Sigmoid colon (tissue), 7 donors: ENCODE measurements around the gene CEP43. TPM values are rescaled to one million over a fixed set of nuclear protein-coding genes. Genes with fewer than 3 reads are reported as not detected.

Source experiments
- DNase-seq: peaks from one replicate; pipeline ENCODE4 v3.0.0-alpha.2; 2019
- H3K27ac ChIP-seq, 4 donors: fragments of 200-600 bp; sonication (generic); one replicate each; pipeline ENCODE4 v1.5.1; 2016 to 2019; ENCODE audit warnings: mild to moderate bottlenecking in 1 of 4
- H3K27me3 ChIP-seq, 3 donors: fragments of 200-600 bp; sonication (generic); one replicate each; pipeline ENCODE4 v1.5.1; 2019; ENCODE audit warnings: mild to moderate bottlenecking in 1 of 3
- H3K36me3 ChIP-seq, 4 donors: fragments of 200-600 bp; sonication (generic); one replicate each; pipeline ENCODE4 v1.5.1; 2016 to 2019
- H3K4me1 ChIP-seq, 4 donors: fragments of 200-600 bp; sonication (generic); one replicate each; pipeline ENCODE4 v1.5.1; 2017 to 2019
- H3K4me3 ChIP-seq, 4 donors: fragments of 200-600 bp; sonication (generic); one replicate each; pipeline ENCODE4 v1.5.1; 2017 to 2019; ENCODE audit warnings: mild to moderate bottlenecking in 2 of 4, moderate library complexity in 1 of 4
- H3K9me3 ChIP-seq, 4 donors: fragments of 200-600 bp in 3 of 4; sonication (generic) in 3 of 4; one replicate each; pipeline versions ENCODE4 v1.5.1 to v1.6.1; 2013 to 2019
- CTCF ChIP-seq, 4 experiments: fragments of 450-650 bp in 3 of 4; fragments of 200-600 bp in 1 of 4; IDR thresholded peaks; one replicate each; pipeline ENCODE4 v1.5.1; 2016 to 2019; ENCODE audit warnings: antibody characterized with exemption in 4 of 4, mild to moderate bottlenecking in 3 of 4, moderate library complexity in 2 of 4
- EP300 ChIP-seq, 4 donors: sonication (generic); formaldehyde crosslinking; IDR thresholded peaks; one replicate each; pipeline ENCODE4 v1.6.1; 2017; ENCODE audit warnings: antibody characterized with exemption in 4 of 4
- POLR2A ChIP-seq, 2 donors: fragments of 450-650 bp; IDR thresholded peaks; one replicate each; pipeline ENCODE4 v1.6.1; 2016; ENCODE audit warnings: antibody characterized with exemption in 2 of 2, mild to moderate bottlenecking in 2 of 2, moderate library complexity in 2 of 2
- POLR2AphosphoS5 ChIP-seq, 4 donors: sonication (generic); formaldehyde crosslinking; IDR thresholded peaks; one replicate each; pipeline ENCODE4 v1.6.1; 2017; ENCODE audit warnings: antibody characterized with exemption in 4 of 4
- whole genome bisulfite sequencing, 2 donors: extraction: QIAGEN DNeasy Blood & Tissue Kit; methylation state at CpG; one replicate each; pipeline ENCODE4 v1.1.7; 2013; 5-methylcytosine and 5-hydroxymethylcytosine counted together
- intact Hi-C: fragments of 100-400 bp; cut with DNase I; formaldehyde crosslinking; loops from one replicate; pipeline ENCODE4 v1.15.1; 2023
- polyA plus RNA-seq, 3 donors: library from polyadenylated mRNA; stranded (reverse); fragments of 200-250 nt; gene quantifications; one replicate each; pipeline ENCODE4 v1.2.3, GENCODE V29; 2013
- total RNA-seq, 4 donors: library from RNA; depleted of rRNA; stranded (reverse); fragments of >200 nt; gene quantifications; one replicate each; pipeline ENCODE4 v1.1.0, GENCODE V29; 2016
- donor health status: healthy with polysubstance abuse.
- donor health status: Bipolar disorder and iron deficiency.
- donor health status: healthy.

CEP43 gene
- total and polyA plus RNA-seq, 7 donors: 6.6 to 19.7 (median 14.3) TPM

- H3K9me3 ChIP-seq: no peaks in the 10 kb centered on the region
- H3K36me3 ChIP-seq: no peaks in the 10 kb centered on the region
- no peak overlapping the region for H3K27ac ChIP-seq
- intact Hi-C loops: loop anchor here (5.0 to 10.0 kb wide), 4 partner anchors 120 to 373 kb away; partner anchors contain the start of gene RPS6KA2
- DNase-seq: no peak
- H3K4me3 ChIP-seq: peak overlapping the region in 1 of 4 donors; percentile 97
- WGBS, 2 donors: 87 to 88% methylated on average over 3 of the region's 3 CpGs
- TF ChIP-seq EP300 (IDR thresholded peaks at IDR 0.05) (no peak), POLR2A (IDR thresholded peaks at IDR 0.05) (no peak), CTCF (IDR thresholded peaks at IDR 0.05) (no peak), POLR2AphosphoS5 (IDR thresholded peaks at IDR 0.05) (no peak)
- H3K4me1 ChIP-seq: peaks cover 0 to 33% (median 16%) of the 10 kb centered on the region in 4 donors
- H3K27me3 ChIP-seq: no peaks in the 10 kb centered on the region
These were observed 1.8 kb upstream of the CEP43 start for GRCh38 chr6:166997348-166997747.

DNA sequence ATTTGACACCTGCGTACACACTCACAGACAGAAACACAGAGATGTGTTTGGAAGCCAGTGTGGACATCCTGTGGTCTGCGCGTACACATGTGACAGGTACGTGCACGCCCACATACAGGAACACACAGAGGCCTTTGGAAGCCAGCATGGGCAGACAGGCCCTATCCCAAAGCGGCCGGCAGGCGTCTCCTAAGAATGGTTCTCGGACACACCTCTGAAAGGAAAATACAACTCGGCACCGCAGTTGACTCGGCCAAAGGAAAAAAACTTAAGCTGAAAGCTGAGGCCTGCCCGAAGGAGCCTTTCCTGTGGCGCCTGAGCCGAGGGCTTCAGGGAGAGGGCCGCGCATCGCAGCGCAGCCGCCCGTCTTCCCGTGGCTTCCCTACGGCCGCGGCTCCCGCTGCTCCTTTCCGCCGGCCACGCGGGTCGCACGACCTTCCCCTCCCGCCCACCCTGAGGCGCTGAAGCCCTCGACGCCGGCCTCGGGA lies 1.4 kb upstream of the CEP43 start:
- Histone ChIP-seq H3K27ac (peak overlapping the region in 3 of 4 donors; percentile 79 to 82 (median 79)), H3K4me1 (peaks cover 0 to 33% (median 16%) of the 10 kb centered on the region in 4 donors), H3K4me3 (peak overlapping the region; percentile 77 to 97 (median 86)), H3K27me3 (no peaks in the 10 kb centered on the region), H3K9me3 (no peaks in the 10 kb centered on the region), H3K36me3 (no peaks in the 10 kb centered on the region)
- WGBS, 2 donors: 4% methylated on average over 38 of the region's 38 CpGs
- peak; percentile 68 for DNase-seq
- intact Hi-C loops: loop anchor here (2.0 to 10.0 kb wide), 5 partner anchors 41 to 373 kb away; partner anchors contain the start of genes RNASET2 and RPS6KA2
- TF ChIP-seq CTCF (IDR thresholded peaks at IDR 0.05) (peak in 3 of 4 experiments; percentile 29 to 43 (median 40)), POLR2AphosphoS5 (IDR thresholded peaks at IDR 0.05) (no peak), POLR2A (IDR thresholded peaks at IDR 0.05) (no peak), EP300 (IDR thresholded peaks at IDR 0.05) (no peak)

- Histone ChIP-seq H3K4me1 (peaks cover 0 to 33% (median 16%) of the 10 kb centered on the region in 4 donors), H3K36me3 (no peaks in the 10 kb centered on the region), H3K4me3 (peak overlapping the region; percentile 77 to 97 (median 86)), H3K27ac (peak overlapping the region; percentile 75 to 82 (median 79)), H3K9me3 (no peaks in the 10 kb centered on the region), H3K27me3 (no peaks in the 10 kb centered on the region)
- peak; percentile 63 for DNase-seq
- intact Hi-C loops: loop anchor here (2.0 to 10.0 kb wide), 5 partner anchors 42 to 374 kb away; partner anchors contain the start of genes RNASET2 and RPS6KA2
- WGBS, 2 donors: 0% methylated on average over 96 of the region's 96 CpGs
- TF ChIP-seq POLR2A (IDR thresholded peaks at IDR 0.05) (no peak), CTCF (IDR thresholded peaks at IDR 0.05) (no peak), EP300 (IDR thresholded peaks at IDR 0.05) (no peak), POLR2AphosphoS5 (IDR thresholded peaks at IDR 0.05) (no peak)
These were observed 697 bp upstream of the CEP43 start for GRCh38 chr6:166998256-166999144.

DNA sequence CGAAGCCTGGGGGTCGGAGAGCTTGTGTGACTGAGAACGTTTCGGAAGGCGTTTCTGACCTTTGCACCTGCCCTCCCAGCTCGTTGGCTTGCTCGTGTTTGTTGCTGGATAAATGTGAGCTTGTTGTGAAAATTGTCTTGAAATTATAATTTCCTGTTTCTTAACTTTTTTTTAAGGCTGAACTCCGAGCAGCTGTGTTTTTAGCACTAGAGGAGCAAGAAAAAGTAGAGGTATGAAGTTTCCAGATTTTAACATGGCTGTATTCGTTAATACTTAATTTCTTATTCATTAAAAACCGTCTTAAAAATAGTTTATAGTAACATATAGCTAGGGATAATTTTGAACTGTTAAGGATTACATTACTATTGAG lies 672 bp downstream of the CEP43 start:
- TF ChIP-seq EP300 (IDR thresholded peaks at IDR 0.05): no peak
- no peak for TF ChIP-seq POLR2A (IDR thresholded peaks at IDR 0.05)
- no peak for TF ChIP-seq CTCF (IDR thresholded peaks at IDR 0.05)
- TF ChIP-seq POLR2AphosphoS5 (IDR thresholded peaks at IDR 0.05): no peak
- Histone ChIP-seq H3K9me3 (no peaks in the 10 kb centered on the region), H3K4me1 (peaks cover 0 to 33% (median 16%) of the 10 kb centered on the region in 4 donors), H3K4me3 (peak overlapping the region; percentile 81 to 97 (median 92)), H3K36me3 (no peaks in the 10 kb centered on the region), H3K27me3 (no peaks in the 10 kb centered on the region), H3K27ac (peak overlapping the region; percentile 75 to 82 (median 79))
- DNase-seq: no peak
- 0 to 3% methylated on average over 10 of the region's 10 CpGs for WGBS, 2 donors
- intact Hi-C loops: loop anchor here (2.0 to 10.0 kb wide), 5 partner anchors 43 to 375 kb away; partner anchors contain the start of genes RNASET2 and RPS6KA2
